ENCODE data around the gene SSC5D.
"Not testable (repeated sequence)": the region's sequence is repeated elsewhere in the genome, so short reads cannot be mapped to it uniquely, and the experiment has no call there.

Gene SSC5D

GRCh38 chr19:55491546-55492360, 3.5 kb downstream of the SSC5D start:
- DNase-seq (ENCODE audit: low spot score) = no peak
- no peak for TF ChIP-seq CTCF (IDR thresholded peaks at IDR 0.05; ENCODE audit: extremely low read depth, missing control alignments)

- TF ChIP-seq CTCF (IDR thresholded peaks at IDR 0.05; ENCODE audit: extremely low read depth, missing control alignments) = no peak
- no peak for DNase-seq (ENCODE audit: low spot score)
Measured at GRCh38 chr19:55492362-55492944, 4.2 kb downstream of the SSC5D start.

GRCh38 chr19:55493052-55493644, 4.9 kb downstream of the SSC5D start:
- no peak for DNase-seq (ENCODE audit: low spot score)
- TF ChIP-seq CTCF (IDR thresholded peaks at IDR 0.05; ENCODE audit: extremely low read depth, missing control alignments) = no peak

GRCh38 chr19:55493645-55494171, 5.5 kb downstream of the SSC5D start:
- no peak for DNase-seq (ENCODE audit: low spot score)
- TF ChIP-seq CTCF (IDR thresholded peaks at IDR 0.05; ENCODE audit: extremely low read depth, missing control alignments) = no peak

- DNase-seq (ENCODE audit: low spot score) = peak; percentile 54
- no peak for TF ChIP-seq CTCF (IDR thresholded peaks at IDR 0.05; ENCODE audit: extremely low read depth, missing control alignments)
Measured at GRCh38 chr19:55494172-55494761, 6.0 kb downstream of the SSC5D start.

GRCh38 chr19:55495646-55496349, 7.6 kb downstream of the SSC5D start:
- no peak for TF ChIP-seq CTCF (IDR thresholded peaks at IDR 0.05; ENCODE audit: extremely low read depth, missing control alignments)
- DNase-seq (ENCODE audit: low spot score) = no peak

- DNase-seq (ENCODE audit: low spot score) = not testable (repeated sequence)
Measured at GRCh38 chr19:55496820-55497219, 8.6 kb downstream of the SSC5D start.

Data from GM20000 (cell line).